SKM-1 (cell line): Measurements from ENCODE around the gene VLDLR.

Experiments used
- DNase-seq: peaks from one replicate; lab custom pipeline; 2025; ENCODE audit not compliant: unreplicated experiment; lab: John Stamatoyannopoulos, UW

VLDLR gene

GRCh38 chr9:2620919-2621721 lies 467 bp upstream of the VLDLR start:
- peak; percentile 81 for DNase-seq

GRCh38 chr9:2622461-2623287 lies 1.1 kb downstream of the VLDLR start:
- no peak for DNase-seq

- no peak for DNase-seq
These were observed 1.9 kb downstream of the VLDLR start for GRCh38 chr9:2623288-2624050.

- DNase-seq, result no peak
These were observed 2.6 kb downstream of the VLDLR start for GRCh38 chr9:2624051-2624682.

GRCh38 chr9:2625427-2625826 lies 3.8 kb downstream of the VLDLR start:
- no peak for DNase-seq

GRCh38 chr9:2628919-2629318 lies 7.3 kb downstream of the VLDLR start:
- no peak for DNase-seq

GRCh38 chr9:2630158-2630557 lies 8.6 kb downstream of the VLDLR start:
- no peak for DNase-seq

GRCh38 chr9:2631263-2631662 lies 9.7 kb downstream of the VLDLR start:
- no peak for DNase-seq

GRCh38 chr9:2634153-2634552 lies 12.6 kb downstream of the VLDLR start:
- DNase-seq, result no peak

- no peak for DNase-seq
These were observed 13.2 kb downstream of the VLDLR start for GRCh38 chr9:2634818-2635217.

- DNase-seq, result no peak
These were observed 14.3 kb downstream of the VLDLR start for GRCh38 chr9:2635922-2636321.

GRCh38 chr9:2637390-2637789 lies 15.8 kb downstream of the VLDLR start:
- no peak for DNase-seq

GRCh38 chr9:2638871-2639673 lies 17.5 kb downstream of the VLDLR start:
- DNase-seq, result no peak

- DNase-seq, result no peak
These were observed 18.2 kb downstream of the VLDLR start for GRCh38 chr9:2639786-2640185.

- no peak for DNase-seq
These were observed 19.0 kb downstream of the VLDLR start for GRCh38 chr9:2640570-2640969.

- no peak for DNase-seq
These were observed 19.4 kb downstream of the VLDLR start for GRCh38 chr9:2641033-2641432.

- no peak for DNase-seq
These were observed 20.5 kb downstream of the VLDLR start for GRCh38 chr9:2642068-2642467.

- no peak for DNase-seq
These were observed 24.0 kb downstream of the VLDLR start for GRCh38 chr9:2645569-2645968.

- peak; percentile 40 for DNase-seq
These were observed 33.9 kb downstream of the VLDLR start for GRCh38 chr9:2655411-2655901.

- peak; percentile 91 for DNase-seq
These were observed 35.8 kb downstream of the VLDLR start for GRCh38 chr9:2657427-2657826.
